GM10266 (cell line): ENCODE results near the gene LIN7A.

Source experiments
- DNase-seq: peaks from one replicate; pipeline ENCODE4 v3.0.0; 2012; ENCODE audit errors: extremely low spot score
- CTCF ChIP-seq: IDR thresholded peaks from 2 replicates; pipeline ENCODE4 v1.5.1; 2012; ENCODE audit warnings: mild to moderate bottlenecking, low read depth; ENCODE audit not compliant: control insufficient read depth, insufficient read depth; ENCODE audit errors: missing control alignments

The LIN7A gene

GRCh38 chr12:80761838-80762237, 175.9 kb downstream of the LIN7A start:
- TF ChIP-seq CTCF = no peak
- no peak for DNase-seq

GRCh38 chr12:80756875-80757274, 180.9 kb downstream of the LIN7A start:
- peak; percentile 4 for DNase-seq
- no peak for TF ChIP-seq CTCF

- no peak for DNase-seq
- no peak for TF ChIP-seq CTCF
These were observed 183.5 kb downstream of the LIN7A start for GRCh38 chr12:80754274-80754673.

- no peak for DNase-seq
- no peak for TF ChIP-seq CTCF
These were observed 185.3 kb downstream of the LIN7A start for GRCh38 chr12:80752464-80752863.

- TF ChIP-seq CTCF = no peak
- no peak for DNase-seq
These were observed 188.3 kb downstream of the LIN7A start for GRCh38 chr12:80749456-80749855.

- DNase-seq = no peak
- no peak for TF ChIP-seq CTCF
These were observed 189.9 kb downstream of the LIN7A start for GRCh38 chr12:80747800-80748199.

GRCh38 chr12:80745851-80746505, 191.8 kb downstream of the LIN7A start:
- DNase-seq = no peak

More at GRCh38 chr12:80745851-80746505, 191.8 kb downstream of the LIN7A start:
- TF ChIP-seq CTCF = no peak
